ENCODE data around the gene GGT5.

Gene GGT5

GRCh38 chr22:24232124-24232523 is 12.8 kb downstream of the GGT5 start:
- POLR2A ChIA-PET: no interaction called here
- TF ChIP-seq SUZ12 (IDR thresholded peaks at IDR 0.05) (no peak), SP1 (IDR thresholded peaks at IDR 0.05) (no peak), ARNT (IDR thresholded peaks at IDR 0.05) (no peak), CTBP1 (IDR thresholded peaks at IDR 0.05; ENCODE audit: borderline replicate concordance) (no peak), FOXA1 (IDR thresholded peaks at IDR 0.05) (no peak), BHLHE40 (IDR thresholded peaks at IDR 0.05; ENCODE audit: borderline replicate concordance) (no peak), PKNOX1 (IDR thresholded peaks at IDR 0.05) (no peak), ZNF384 (IDR thresholded peaks at IDR 0.05) (no peak), ELF4 (IDR thresholded peaks at IDR 0.05) (no peak), LEF1 (IDR thresholded peaks at IDR 0.05; ENCODE audit: borderline replicate concordance) (no peak), FOXM1 (IDR thresholded peaks at IDR 0.05; ENCODE audit: borderline replicate concordance) (no peak), L3MBTL2 (conservative IDR thresholded peaks at IDR 0.05) (no peak), HDGF (IDR thresholded peaks at IDR 0.05; ENCODE audit: borderline replicate concordance) (no peak), TARDBP (IDR thresholded peaks at IDR 0.05) (no peak), FOXK2 (IDR thresholded peaks at IDR 0.05) (no peak), NFRKB (IDR thresholded peaks at IDR 0.05) (no peak)
- no peak for DNase-seq (ENCODE audit: extremely low spot score)
- CTCF ChIA-PET: interaction anchor here (1.1 to 1.6 kb wide), 2 partner anchors 11 to 42 kb away, joined by 4 to 6 read pairs; no protein-coding TSS in a partner anchor

- CTCF ChIA-PET: interaction anchor here (1.2 to 2.2 kb wide), 3 partner anchors 15 to 75 kb away, joined by 3 to 7 read pairs (median 6); no protein-coding TSS in a partner anchor
- no peak for DNase-seq (ENCODE audit: extremely low spot score)
- POLR2A ChIA-PET: no interaction called here
- TF ChIP-seq TARDBP (IDR thresholded peaks at IDR 0.05): no peak
- no peak for TF ChIP-seq FOXK2 (IDR thresholded peaks at IDR 0.05)
- TF ChIP-seq SUZ12 (IDR thresholded peaks at IDR 0.05): no peak
- no peak for TF ChIP-seq HDGF (IDR thresholded peaks at IDR 0.05; ENCODE audit: borderline replicate concordance)
- TF ChIP-seq BHLHE40 (IDR thresholded peaks at IDR 0.05; ENCODE audit: borderline replicate concordance): no peak
- no peak for TF ChIP-seq CTBP1 (IDR thresholded peaks at IDR 0.05; ENCODE audit: borderline replicate concordance)
- no peak for TF ChIP-seq NFRKB (IDR thresholded peaks at IDR 0.05)
- no peak for TF ChIP-seq ELF4 (IDR thresholded peaks at IDR 0.05)
- TF ChIP-seq FOXA1 (IDR thresholded peaks at IDR 0.05): no peak
- TF ChIP-seq FOXM1 (IDR thresholded peaks at IDR 0.05; ENCODE audit: borderline replicate concordance): no peak
- no peak for TF ChIP-seq ARNT (IDR thresholded peaks at IDR 0.05)
These were observed 13.2 kb downstream of the GGT5 start for GRCh38 chr22:24231706-24232105.

- TF ChIP-seq SUZ12 (IDR thresholded peaks at IDR 0.05) (no peak), HDGF (IDR thresholded peaks at IDR 0.05; ENCODE audit: borderline replicate concordance) (no peak), CTBP1 (IDR thresholded peaks at IDR 0.05; ENCODE audit: borderline replicate concordance) (no peak), ARNT (IDR thresholded peaks at IDR 0.05) (no peak), LEF1 (IDR thresholded peaks at IDR 0.05; ENCODE audit: borderline replicate concordance) (no peak), NFRKB (IDR thresholded peaks at IDR 0.05) (no peak), FOXA1 (IDR thresholded peaks at IDR 0.05) (no peak), ELF4 (IDR thresholded peaks at IDR 0.05) (no peak), SP1 (IDR thresholded peaks at IDR 0.05) (no peak), FOXK2 (IDR thresholded peaks at IDR 0.05) (no peak), TARDBP (IDR thresholded peaks at IDR 0.05) (no peak), ZNF384 (IDR thresholded peaks at IDR 0.05) (no peak), PKNOX1 (IDR thresholded peaks at IDR 0.05) (no peak)
- peak; percentile 75 for DNase-seq (ENCODE audit: extremely low spot score)
- CTCF ChIA-PET: interaction anchor here (0.6 to 2.2 kb wide), 7 partner anchors 9 to 74 kb away, joined by 3 to 7 read pairs (median 4); partner anchors contain the start of gene SUSD2
- POLR2A ChIA-PET: interaction anchor here (0.8 kb wide), 1 partner anchor 22 kb away, joined by 3 read pairs; no protein-coding TSS in a partner anchor
These were observed 13.8 kb downstream of the GGT5 start for GRCh38 chr22:24230911-24231656.

- no peak for TF ChIP-seq ZNF384 (IDR thresholded peaks at IDR 0.05)
- TF ChIP-seq FOXK2 (IDR thresholded peaks at IDR 0.05): no peak
- no peak for TF ChIP-seq SUZ12 (IDR thresholded peaks at IDR 0.05)
- CTCF ChIA-PET: no interaction called here
- POLR2A ChIA-PET: no interaction called here
- DNase-seq (ENCODE audit: extremely low spot score): no peak
These were observed 18.9 kb downstream of the GGT5 start for GRCh38 chr22:24225951-24226350.

GRCh38 chr22:24225044-24225601 is 19.8 kb downstream of the GGT5 start:
- ChIA-PET POLR2A (no interaction called here), CTCF (no interaction called here)
- DNase-seq (ENCODE audit: extremely low spot score): no peak
- no peak for TF ChIP-seq PKNOX1 (IDR thresholded peaks at IDR 0.05)
- TF ChIP-seq ZNF384 (IDR thresholded peaks at IDR 0.05): no peak
- no peak for TF ChIP-seq NFRKB (IDR thresholded peaks at IDR 0.05)
- no peak for TF ChIP-seq SP1 (IDR thresholded peaks at IDR 0.05)
- no peak for TF ChIP-seq L3MBTL2 (conservative IDR thresholded peaks at IDR 0.05)
- no peak for TF ChIP-seq TARDBP (IDR thresholded peaks at IDR 0.05)
- TF ChIP-seq FOXA1 (IDR thresholded peaks at IDR 0.05): no peak
- TF ChIP-seq BHLHE40 (IDR thresholded peaks at IDR 0.05; ENCODE audit: borderline replicate concordance): no peak
- no peak for TF ChIP-seq ELF4 (IDR thresholded peaks at IDR 0.05)

GRCh38 chr22:24224468-24224867 is 20.4 kb downstream of the GGT5 start:
- CTCF ChIA-PET: no interaction called here
- no peak for DNase-seq (ENCODE audit: extremely low spot score)
- POLR2A ChIA-PET: no interaction called here
- TF ChIP-seq ZNF384 (IDR thresholded peaks at IDR 0.05) (no peak), SUZ12 (IDR thresholded peaks at IDR 0.05) (no peak), LEF1 (IDR thresholded peaks at IDR 0.05; ENCODE audit: borderline replicate concordance) (no peak)

All from HEK293T (cell line).